Neural cell (in vitro differentiated cells): ENCODE results near the gene SUSD3. TPM values are rescaled to one million over a fixed set of nuclear protein-coding genes. Genes with fewer than 3 reads are reported as not detected.

Experiments
- H2AFZ ChIP-seq: fragments of 200-600, 300-800 bp; sonication (generic), shearing (Covaris generic); 2 replicates; pipeline ENCODE4 v1.6.0; 2014; ENCODE audit warnings: low read depth, mild to moderate bottlenecking, antibody characterized with exemption, low read length, moderate library complexity
- H3F3A ChIP-seq: fragments of 200-600 bp; shearing (Covaris generic); 2 replicates; pipeline ENCODE4 v1.6.1; 2016; ENCODE audit warnings: mild to moderate bottlenecking, moderate library complexity, mixed read lengths, antibody characterized with exemption, low read length; ENCODE audit not compliant: insufficient read depth, poor library complexity, severe bottlenecking
- H3K27ac ChIP-seq: fragments of 200-600, 300-800 bp; sonication (generic), shearing (Covaris generic); 2 replicates; pipeline ENCODE4 v1.5.1; 2014; ENCODE audit warnings: mild to moderate bottlenecking, low read length, moderate library complexity
- H3K27me3 ChIP-seq: fragments of 300-800, 200-600 bp; sonication (generic), shearing (Covaris generic); 2 replicates; pipeline ENCODE4 v1.6.0; 2014; ENCODE audit warnings: mild to moderate bottlenecking, low read depth, low read length, moderate library complexity; ENCODE audit not compliant: insufficient read depth
- H3K36me3 ChIP-seq: fragments of 300-800, 200-600 bp; sonication (generic), shearing (Covaris generic); 2 replicates; pipeline ENCODE4 v1.5.1; 2014; ENCODE audit warnings: mild to moderate bottlenecking, antibody characterized with exemption, low read length, moderate library complexity; ENCODE audit not compliant: insufficient read depth
- H3K4me2 ChIP-seq: fragments of 300-800, 200-600 bp; sonication (generic), shearing (Covaris generic); 2 replicates; pipeline ENCODE4 v1.6.0; 2014; ENCODE audit warnings: mild to moderate bottlenecking, low read length
- H3K4me3 ChIP-seq: fragments of 300-800, 200-600 bp; sonication (generic), shearing (Covaris generic); 2 replicates; pipeline ENCODE4 v1.5.1; 2014; ENCODE audit warnings: mild to moderate bottlenecking, low read length, moderate library complexity
- H3K79me2 ChIP-seq: fragments of 200-600 bp; shearing (Covaris generic); replicated peaks from 2 replicates; pipeline ENCODE4 v1.6.0; 2014; ENCODE audit warnings: mild to moderate bottlenecking, low read length, moderate library complexity; ENCODE audit not compliant: insufficient read depth
- H3K9ac ChIP-seq: fragments of 300-800, 200-600 bp; sonication (generic), shearing (Covaris generic); 2 replicates; pipeline ENCODE4 v1.6.1; 2016; ENCODE audit warnings: mild to moderate bottlenecking, low read length, mixed read lengths
- H3K9me2 ChIP-seq: fragments of 200-600 bp; shearing (Covaris generic); 2 replicates; pipeline ENCODE4 v1.6.1; 2016; ENCODE audit warnings: mild to moderate bottlenecking, low read length, mixed read lengths; ENCODE audit not compliant: insufficient read depth
- H3K9me3 ChIP-seq: fragments of 200-600, 300-800 bp; sonication (generic), shearing (Covaris generic); 2 replicates; pipeline ENCODE4 v1.6.1; 2016; ENCODE audit warnings: mild to moderate bottlenecking, mixed run types, low read length, moderate library complexity, mixed read lengths
- H4K20me1 ChIP-seq: fragments of 200-600 bp; shearing (Covaris generic); 2 replicates; pipeline ENCODE4 v1.6.1; 2016; ENCODE audit warnings: mild to moderate bottlenecking, mixed run types; ENCODE audit not compliant: insufficient read depth
- CTCF ChIP-seq: fragments of 450-650 bp; IDR thresholded peaks from 2 replicates; pipeline ENCODE4 v1.5.1; 2014; ENCODE audit warnings: antibody characterized with exemption, mild to moderate bottlenecking, moderate library complexity; ENCODE audit not compliant: poor library complexity, severe bottlenecking
- EP300 ChIP-seq: fragments of 450-650 bp; conservative IDR thresholded peaks from 2 replicates; pipeline ENCODE4 v1.6.1; 2014; ENCODE audit warnings: antibody characterized with exemption, mild to moderate bottlenecking, moderate library complexity; ENCODE audit not compliant: poor library complexity, severe bottlenecking
- EZH2 ChIP-seq: fragments of 200-600, 300-800 bp; shearing (Covaris generic), sonication (generic); IDR thresholded peaks from 2 replicates; pipeline ENCODE4 v1.6.1; 2014; ENCODE audit warnings: antibody characterized with exemption, low read length, borderline replicate concordance, mild to moderate bottlenecking; ENCODE audit not compliant: insufficient read depth, poor library complexity, severe bottlenecking
- MXI1 ChIP-seq: fragments of 450-650 bp; conservative IDR thresholded peaks from 2 replicates; pipeline ENCODE4 v1.6.1; 2014; ENCODE audit warnings: antibody characterized with exemption, mild to moderate bottlenecking; ENCODE audit not compliant: poor library complexity, severe bottlenecking
- POLR2AphosphoS5 ChIP-seq: IDR thresholded peaks from 2 replicates; pipeline ENCODE4 v1.6.1; 2012
- RAD21 ChIP-seq: fragments of 450-650 bp; conservative IDR thresholded peaks from 2 replicates; pipeline ENCODE4 v1.6.1; 2014; ENCODE audit warnings: antibody characterized with exemption, mild to moderate bottlenecking, moderate library complexity
- REST ChIP-seq: IDR thresholded peaks from 2 replicates; pipeline ENCODE4 v1.6.1; 2012; ENCODE audit warnings: borderline replicate concordance
- SMC3 ChIP-seq: fragments of 450-650 bp; conservative IDR thresholded peaks from 2 replicates; pipeline ENCODE4 v1.6.1; 2014; ENCODE audit warnings: antibody characterized with exemption, mild to moderate bottlenecking, moderate library complexity; ENCODE audit not compliant: poor library complexity
- TAF1 ChIP-seq: IDR thresholded peaks from 2 replicates; pipeline ENCODE4 v1.6.1; 2012; ENCODE audit warnings: low read depth
- polyA plus RNA-seq: library from polyadenylated mRNA; depleted of rRNA; stranded (reverse); fragments of >200 nt; gene quantifications from 2 replicates; pipeline ENCODE4 v1.2.3, GENCODE V29; 2014

SUSD3 gene
- polyA plus RNA-seq, 1 donor from 2014 or later, result not detected

GRCh38 chr9:93020151-93020550, 38.4 kb upstream of the SUSD3 start:
- H3K4me2 ChIP-seq, result no peak overlapping the region
- no peak overlapping the region for H3K9ac ChIP-seq
- H3F3A ChIP-seq, result no peaks in the 10 kb centered on the region
- H3K27me3 ChIP-seq, result no peaks in the 10 kb centered on the region
- no peaks in the 10 kb centered on the region for H3K79me2 ChIP-seq
- TF ChIP-seq CTCF, result no peak
- no peak for TF ChIP-seq EZH2
- TF ChIP-seq SMC3, result no peak
- TF ChIP-seq TAF1, result no peak
- no peak for TF ChIP-seq POLR2AphosphoS5
- no peak for TF ChIP-seq MXI1
- no peak for TF ChIP-seq EP300
- TF ChIP-seq RAD21, result no peak
- no peak for TF ChIP-seq REST
- H3K9me2 ChIP-seq, result no peaks in the 10 kb centered on the region
- no peaks in the 10 kb centered on the region for H4K20me1 ChIP-seq
- no peaks in the 10 kb centered on the region for H3K36me3 ChIP-seq
- H3K9me3 ChIP-seq, result no peaks in the 10 kb centered on the region
- no peak overlapping the region for H3K27ac ChIP-seq
- no peak overlapping the region for H3K4me3 ChIP-seq
- no peak overlapping the region for H2AFZ ChIP-seq

GRCh38 chr9:93020771-93021670, 37.5 kb upstream of the SUSD3 start:
- H3K9me2 ChIP-seq, result no peaks in the 10 kb centered on the region
- H3K9ac ChIP-seq, result no peak overlapping the region
- no peaks in the 10 kb centered on the region for H4K20me1 ChIP-seq
- TF ChIP-seq SMC3, result no peak
- no peak for TF ChIP-seq MXI1
- no peak for TF ChIP-seq EP300
- TF ChIP-seq POLR2AphosphoS5, result no peak
- no peak for TF ChIP-seq RAD21
- no peak for TF ChIP-seq CTCF
- no peak for TF ChIP-seq TAF1
- no peak for TF ChIP-seq EZH2
- TF ChIP-seq REST, result no peak
- H3K27ac ChIP-seq, result no peak overlapping the region
- no peak overlapping the region for H2AFZ ChIP-seq
- H3K4me2 ChIP-seq, result no peak overlapping the region
- no peaks in the 10 kb centered on the region for H3F3A ChIP-seq
- no peak overlapping the region for H3K4me3 ChIP-seq
- H3K9me3 ChIP-seq, result no peaks in the 10 kb centered on the region
- H3K36me3 ChIP-seq, result no peaks in the 10 kb centered on the region
- no peaks in the 10 kb centered on the region for H3K79me2 ChIP-seq
- H3K27me3 ChIP-seq, result no peaks in the 10 kb centered on the region
